ENCODE data around the gene ST3GAL5.

The ST3GAL5 gene

DNA sequence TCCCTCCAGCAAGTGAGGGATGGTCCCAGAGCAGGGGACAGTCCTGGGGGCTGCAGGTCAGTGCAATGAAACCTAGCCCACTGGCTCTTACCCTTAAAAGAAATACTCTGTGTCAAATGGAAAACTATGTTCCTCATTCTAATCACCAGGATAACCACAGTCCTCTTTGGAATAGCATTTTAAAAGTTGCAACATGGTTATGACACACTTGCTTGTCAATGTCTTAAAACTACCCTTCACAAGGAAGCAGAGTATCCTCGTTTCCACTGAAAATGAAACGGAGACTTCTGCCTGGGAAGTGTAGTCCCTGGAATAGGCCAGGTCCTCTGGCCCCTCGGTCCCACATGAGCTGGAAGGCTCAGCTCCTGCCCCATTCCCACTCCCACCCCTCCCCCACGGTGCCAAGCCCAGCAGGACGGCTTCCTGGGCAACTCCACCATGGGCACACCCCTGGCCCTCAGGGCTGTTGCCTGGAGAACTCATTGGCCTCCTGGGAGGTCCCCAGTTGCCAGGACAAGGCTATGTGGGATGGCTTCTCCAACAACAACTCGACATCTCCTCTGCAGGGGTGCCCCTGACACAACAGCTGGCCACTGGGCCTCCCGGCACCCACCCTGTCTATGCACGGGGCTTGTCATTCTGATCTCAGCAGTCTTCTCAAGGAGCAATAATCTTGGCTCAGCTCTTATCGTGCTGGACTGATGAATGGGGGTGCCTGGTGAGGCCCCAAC is 38.3 kb upstream of the ST3GAL5 start:
- TF ChIP-seq, protein P1, sequence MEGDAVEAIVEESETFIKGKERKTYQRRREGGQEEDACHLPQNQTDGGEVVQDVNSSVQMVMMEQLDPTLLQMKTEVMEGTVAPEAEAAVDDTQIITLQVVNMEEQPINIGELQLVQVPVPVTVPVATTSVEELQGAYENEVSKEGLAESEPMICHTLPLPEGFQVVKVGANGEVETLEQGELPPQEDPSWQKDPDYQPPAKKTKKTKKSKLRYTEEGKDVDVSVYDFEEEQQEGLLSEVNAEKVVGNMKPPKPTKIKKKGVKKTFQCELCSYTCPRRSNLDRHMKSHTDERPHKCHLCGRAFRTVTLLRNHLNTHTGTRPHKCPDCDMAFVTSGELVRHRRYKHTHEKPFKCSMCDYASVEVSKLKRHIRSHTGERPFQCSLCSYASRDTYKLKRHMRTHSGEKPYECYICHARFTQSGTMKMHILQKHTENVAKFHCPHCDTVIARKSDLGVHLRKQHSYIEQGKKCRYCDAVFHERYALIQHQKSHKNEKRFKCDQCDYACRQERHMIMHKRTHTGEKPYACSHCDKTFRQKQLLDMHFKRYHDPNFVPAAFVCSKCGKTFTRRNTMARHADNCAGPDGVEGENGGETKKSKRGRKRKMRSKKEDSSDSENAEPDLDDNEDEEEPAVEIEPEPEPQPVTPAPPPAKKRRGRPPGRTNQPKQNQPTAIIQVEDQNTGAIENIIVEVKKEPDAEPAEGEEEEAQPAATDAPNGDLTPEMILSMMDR (IDR thresholded peaks at IDR 0.05), result no peak
- Mint-ChIP-seq H3K27ac (no peak overlapping the region), H3K36me3 (ENCODE audit: low read depth) (no peaks in the 10 kb centered on the region), H3K9me3 (peaks cover 4% of the 10 kb centered on the region), H3K27me3 (ENCODE audit: low read depth, poor library complexity) (peaks cover 6% of the 10 kb centered on the region), H3K4me1 (peaks cover 36% of the 10 kb centered on the region), H3K4me3 (no peak overlapping the region)
- DNase-seq, result no peak

DNA sequence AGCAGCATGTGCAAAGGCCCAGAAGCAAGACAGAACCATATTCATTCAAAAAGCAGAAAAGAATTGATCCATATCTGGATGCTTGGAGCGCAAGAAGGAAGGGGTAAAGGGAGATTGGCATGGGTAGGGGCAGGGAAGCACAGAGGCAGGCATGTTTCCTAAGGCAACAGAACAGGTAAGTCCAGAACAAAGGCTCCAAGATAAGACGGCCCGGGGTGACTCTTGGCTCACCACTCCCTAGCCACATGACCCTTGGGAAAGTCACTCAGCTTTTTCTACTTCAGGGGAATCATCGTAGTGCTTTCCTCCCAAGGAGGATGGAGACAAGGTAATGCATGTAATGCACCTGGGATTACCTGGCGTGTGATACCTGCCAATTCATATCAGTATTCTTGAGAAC is 37.7 kb upstream of the ST3GAL5 start:
- TF ChIP-seq, protein P1 (IDR thresholded peaks at IDR 0.05), result no peak
- DNase-seq, result no peak
- H3K36me3 Mint-ChIP-seq (ENCODE audit: low read depth), result no peaks in the 10 kb centered on the region
- peaks cover 4% of the 10 kb centered on the region for H3K9me3 Mint-ChIP-seq
- H3K4me1 Mint-ChIP-seq, result peaks cover 41% of the 10 kb centered on the region
- H3K4me3 Mint-ChIP-seq, result no peak overlapping the region
- no peak overlapping the region for H3K27ac Mint-ChIP-seq
- H3K27me3 Mint-ChIP-seq (ENCODE audit: low read depth, poor library complexity), result peaks cover 6% of the 10 kb centered on the region

- H3K9me3 Mint-ChIP-seq, result peaks cover 4% of the 10 kb centered on the region
- peaks cover 6% of the 10 kb centered on the region for H3K27me3 Mint-ChIP-seq (ENCODE audit: low read depth, poor library complexity)
- no peak overlapping the region for H3K4me3 Mint-ChIP-seq
- TF ChIP-seq, protein P1 (IDR thresholded peaks at IDR 0.05), result no peak
- peak overlapping the region; percentile 0 for H3K27ac Mint-ChIP-seq
- DNase-seq, result no peak
- H3K4me1 Mint-ChIP-seq, result peaks cover 43% of the 10 kb centered on the region
- H3K36me3 Mint-ChIP-seq (ENCODE audit: low read depth), result no peaks in the 10 kb centered on the region
Measured at GRCh38 chr2:85925216-85925671, 36.5 kb upstream of the ST3GAL5 start.

GRCh38 chr2:85924522-85924921 is 35.7 kb upstream of the ST3GAL5 start:
- DNase-seq, result no peak
- peaks cover 36% of the 10 kb centered on the region for H3K4me1 Mint-ChIP-seq
- H3K27ac Mint-ChIP-seq, result no peak overlapping the region
- no peak overlapping the region for H3K4me3 Mint-ChIP-seq
- H3K36me3 Mint-ChIP-seq (ENCODE audit: low read depth), result no peaks in the 10 kb centered on the region
- H3K27me3 Mint-ChIP-seq (ENCODE audit: low read depth, poor library complexity), result peaks cover 6% of the 10 kb centered on the region
- peaks cover 4% of the 10 kb centered on the region for H3K9me3 Mint-ChIP-seq
- TF ChIP-seq, protein P1 (IDR thresholded peaks at IDR 0.05), result no peak

- Mint-ChIP-seq H3K36me3 (ENCODE audit: low read depth) (no peaks in the 10 kb centered on the region), H3K9me3 (no peaks in the 10 kb centered on the region), H3K27me3 (ENCODE audit: low read depth, poor library complexity) (peaks cover 6% of the 10 kb centered on the region), H3K27ac (no peak overlapping the region), H3K4me3 (no peak overlapping the region), H3K4me1 (peaks cover 40% of the 10 kb centered on the region)
- DNase-seq, result no peak
- TF ChIP-seq, protein P1 (IDR thresholded peaks at IDR 0.05), result no peak
Measured at GRCh38 chr2:85922199-85922598, 33.4 kb upstream of the ST3GAL5 start.

- Mint-ChIP-seq H3K4me1 (peaks cover 40% of the 10 kb centered on the region), H3K4me3 (no peak overlapping the region), H3K9me3 (no peaks in the 10 kb centered on the region), H3K36me3 (ENCODE audit: low read depth) (no peaks in the 10 kb centered on the region), H3K27me3 (ENCODE audit: low read depth, poor library complexity) (peaks cover 6% of the 10 kb centered on the region), H3K27ac (no peak overlapping the region)
- DNase-seq, result no peak
- TF ChIP-seq, protein P1 (IDR thresholded peaks at IDR 0.05), result no peak
Measured at GRCh38 chr2:85921659-85922058, 32.9 kb upstream of the ST3GAL5 start.
